Measurements from ENCODE around the gene WNT3. TPM values are rescaled to one million over a fixed set of nuclear protein-coding genes. Genes with fewer than 3 reads are reported as not detected.

Gene WNT3
- total RNA-seq, 1 experiment from 2014 or later: 6.1 TPM

GRCh38 chr17:46863383-46864121 lies 45.1 kb upstream of the WNT3 start:
- TF ChIP-seq CTCF (IDR thresholded peaks at IDR 0.05; ENCODE audit: unreplicated experiment): no peak
- Mint-ChIP-seq H3K9me3 (ENCODE audit: low read depth, unreplicated experiment) (no peaks in the 10 kb centered on the region), H3K27ac (ENCODE audit: unreplicated experiment) (no peak overlapping the region), H3K36me3 (ENCODE audit: insufficient read depth, unreplicated experiment) (no peaks in the 10 kb centered on the region), H3K4me3 (ENCODE audit: low read depth, unreplicated experiment) (no peak overlapping the region), H3K4me1 (ENCODE audit: low read depth, unreplicated experiment) (no peaks in the 10 kb centered on the region), H3K27me3 (ENCODE audit: unreplicated experiment) (peaks cover 69% of the 10 kb centered on the region)
- CTCF ChIA-PET: interaction anchor here (0.6 kb wide), 1 partner anchor 20 kb away, joined by 3 read pairs; no protein-coding TSS in a partner anchor
- intact Hi-C loops (cut with micrococcal nuclease; ENCODE audit: unreplicated experiment): no loop called here
- no peak for DNase-seq
- no TSS peak for BruUV-seq (replicated peaks)

- no TSS peak for BruUV-seq (replicated peaks)
- Mint-ChIP-seq H3K4me1 (ENCODE audit: low read depth, unreplicated experiment) (no peaks in the 10 kb centered on the region), H3K27me3 (ENCODE audit: unreplicated experiment) (peaks cover 69% of the 10 kb centered on the region), H3K36me3 (ENCODE audit: insufficient read depth, unreplicated experiment) (no peaks in the 10 kb centered on the region), H3K27ac (ENCODE audit: unreplicated experiment) (no peak overlapping the region), H3K9me3 (ENCODE audit: low read depth, unreplicated experiment) (no peaks in the 10 kb centered on the region), H3K4me3 (ENCODE audit: low read depth, unreplicated experiment) (no peak overlapping the region)
- no peak for DNase-seq
- intact Hi-C loops (cut with micrococcal nuclease; ENCODE audit: unreplicated experiment): no loop called here
- no peak for TF ChIP-seq CTCF (IDR thresholded peaks at IDR 0.05; ENCODE audit: unreplicated experiment)
- CTCF ChIA-PET: interaction anchor here (0.6 kb wide), 1 partner anchor 20 kb away, joined by 3 read pairs; no protein-coding TSS in a partner anchor
Observed at GRCh38 chr17:46862949-46863348, 44.5 kb upstream of the WNT3 start.

- H3K4me1 Mint-ChIP-seq (ENCODE audit: low read depth, unreplicated experiment): no peaks in the 10 kb centered on the region
- peaks cover 69% of the 10 kb centered on the region for H3K27me3 Mint-ChIP-seq (ENCODE audit: unreplicated experiment)
- CTCF ChIA-PET: interaction anchor here (0.6 kb wide), 1 partner anchor 15 kb away, joined by 3 read pairs; no protein-coding TSS in a partner anchor
Observed at GRCh38 chr17:46859996-46860395, 41.5 kb upstream of the WNT3 start.

GRCh38 chr17:46857600-46857999 lies 39.1 kb upstream of the WNT3 start:
- Mint-ChIP-seq H3K27ac (ENCODE audit: unreplicated experiment) (no peak overlapping the region), H3K36me3 (ENCODE audit: insufficient read depth, unreplicated experiment) (no peaks in the 10 kb centered on the region), H3K9me3 (ENCODE audit: low read depth, unreplicated experiment) (no peaks in the 10 kb centered on the region), H3K27me3 (ENCODE audit: unreplicated experiment) (peaks cover 69% of the 10 kb centered on the region), H3K4me1 (ENCODE audit: low read depth, unreplicated experiment) (no peaks in the 10 kb centered on the region), H3K4me3 (ENCODE audit: low read depth, unreplicated experiment) (no peak overlapping the region)
- DNase-seq: no peak
- CTCF ChIA-PET: interaction anchor here (0.7 kb wide), 1 partner anchor 353 kb away, joined by 5 read pairs; no protein-coding TSS in a partner anchor
- no TSS peak for BruUV-seq (replicated peaks)
- no peak for TF ChIP-seq CTCF (IDR thresholded peaks at IDR 0.05; ENCODE audit: unreplicated experiment)
- intact Hi-C loops (cut with micrococcal nuclease; ENCODE audit: unreplicated experiment): no loop called here

More at GRCh38 chr17:46859996-46860395, 41.5 kb upstream of the WNT3 start:
- H3K9me3 Mint-ChIP-seq (ENCODE audit: low read depth, unreplicated experiment): no peaks in the 10 kb centered on the region
- DNase-seq: no peak
- H3K36me3 Mint-ChIP-seq (ENCODE audit: insufficient read depth, unreplicated experiment): no peaks in the 10 kb centered on the region
- no TSS peak for BruUV-seq (replicated peaks)
- no peak overlapping the region for H3K4me3 Mint-ChIP-seq (ENCODE audit: low read depth, unreplicated experiment)
- no peak for TF ChIP-seq CTCF (IDR thresholded peaks at IDR 0.05; ENCODE audit: unreplicated experiment)
- intact Hi-C loops (cut with micrococcal nuclease; ENCODE audit: unreplicated experiment): no loop called here
- no peak overlapping the region for H3K27ac Mint-ChIP-seq (ENCODE audit: unreplicated experiment)
